ENCODE results near the gene MLPH. TPM values are rescaled to one million over a fixed set of nuclear protein-coding genes. Genes with fewer than 3 reads are reported as not detected.

The MLPH gene
- total RNA-seq, 1 donor from 2014 or later = not detected

GRCh38 chr2:237525559-237526157 lies 38.6 kb downstream of the MLPH start:
- no peaks in the 10 kb centered on the region for H3K9me3 ChIP-seq (ENCODE audit: low read depth)
- Mint-ChIP-seq H3K4me3 (no peak overlapping the region), H3K27me3 (ENCODE audit: insufficient read depth, low read depth) (peaks cover 6% of the 10 kb centered on the region), H3K9me3 (no peaks in the 10 kb centered on the region), H3K4me1 (no peaks in the 10 kb centered on the region), H3K36me3 (no peaks in the 10 kb centered on the region), H3K27ac (no peak overlapping the region)
- H3F3A ChIP-seq (ENCODE audit: low read depth) = no peaks in the 10 kb centered on the region
- no peaks in the 10 kb centered on the region for H3K4me1 ChIP-seq
- H4K20me1 ChIP-seq (ENCODE audit: low read depth) = no peaks in the 10 kb centered on the region
- H3K27me3 ChIP-seq = no peaks in the 10 kb centered on the region
- no peak overlapping the region for H3K4me2 ChIP-seq
- H3K27ac ChIP-seq = no peak overlapping the region
- no peak overlapping the region for H3K9ac ChIP-seq
- DNase-seq (ENCODE audit: low spot score) = no peak
- TF ChIP-seq EZH2 (IDR thresholded peaks at IDR 0.05) (no peak), EZH2phosphoT487 (IDR thresholded peaks at IDR 0.05) (no peak), CTCF (IDR thresholded peaks at IDR 0.05) (no peak)
- H3K4me3 ChIP-seq = no peak overlapping the region
- no peak overlapping the region for H2AFZ ChIP-seq (replicated peaks)
- no peaks in the 10 kb centered on the region for H3K36me3 ChIP-seq
- H3K79me2 ChIP-seq (ENCODE audit: low read depth) = no peaks in the 10 kb centered on the region

- Histone ChIP-seq H3F3A (ENCODE audit: low read depth) (no peaks in the 10 kb centered on the region), H3K27me3 (no peaks in the 10 kb centered on the region), H3K4me3 (no peak overlapping the region), H2AFZ (replicated peaks) (no peak overlapping the region), H3K4me2 (no peak overlapping the region), H3K36me3 (no peaks in the 10 kb centered on the region), H3K9ac (no peak overlapping the region), H4K20me1 (ENCODE audit: low read depth) (no peaks in the 10 kb centered on the region), H3K79me2 (ENCODE audit: low read depth) (no peaks in the 10 kb centered on the region), H3K9me3 (ENCODE audit: low read depth) (no peaks in the 10 kb centered on the region), H3K27ac (no peak overlapping the region), H3K4me1 (no peaks in the 10 kb centered on the region)
- Mint-ChIP-seq H3K4me3 (no peak overlapping the region), H3K9me3 (no peaks in the 10 kb centered on the region), H3K27me3 (ENCODE audit: insufficient read depth, low read depth) (peaks cover 6% of the 10 kb centered on the region), H3K36me3 (no peaks in the 10 kb centered on the region), H3K27ac (no peak overlapping the region), H3K4me1 (no peaks in the 10 kb centered on the region)
- DNase-seq (ENCODE audit: low spot score) = no peak
- TF ChIP-seq CTCF (IDR thresholded peaks at IDR 0.05) (no peak), EZH2 (IDR thresholded peaks at IDR 0.05) (no peak), EZH2phosphoT487 (IDR thresholded peaks at IDR 0.05) (no peak)
Measured at GRCh38 chr2:237527233-237527632, 40.2 kb downstream of the MLPH start.

- Histone ChIP-seq H3K4me3 (no peak overlapping the region), H3K27me3 (no peaks in the 10 kb centered on the region), H3K36me3 (no peaks in the 10 kb centered on the region), H2AFZ (replicated peaks) (no peak overlapping the region), H3K9me3 (ENCODE audit: low read depth) (no peaks in the 10 kb centered on the region), H3F3A (ENCODE audit: low read depth) (no peaks in the 10 kb centered on the region), H3K9ac (no peak overlapping the region), H4K20me1 (ENCODE audit: low read depth) (no peaks in the 10 kb centered on the region), H3K4me1 (no peaks in the 10 kb centered on the region), H3K27ac (no peak overlapping the region), H3K4me2 (no peak overlapping the region), H3K79me2 (ENCODE audit: low read depth) (no peaks in the 10 kb centered on the region)
- DNase-seq (ENCODE audit: low spot score) = no peak
- Mint-ChIP-seq H3K27ac (no peak overlapping the region), H3K36me3 (no peaks in the 10 kb centered on the region), H3K4me1 (no peaks in the 10 kb centered on the region), H3K27me3 (ENCODE audit: insufficient read depth, low read depth) (peaks cover 6% of the 10 kb centered on the region), H3K9me3 (no peaks in the 10 kb centered on the region), H3K4me3 (no peak overlapping the region)
- no peak for TF ChIP-seq CTCF (IDR thresholded peaks at IDR 0.05)
Measured at GRCh38 chr2:237527766-237528165, 40.7 kb downstream of the MLPH start.

Measured in neural progenitor cell (in vitro differentiated cells).